Measurements from ENCODE around the gene NLK. TPM values are rescaled to one million over a fixed set of nuclear protein-coding genes. Genes with fewer than 3 reads are reported as not detected.
A peak's percentile ranks its signal among the peaks of the same experiment; 100 is the strongest.

The NLK gene
- total and polyA plus RNA-seq, 2 donors (not counting 1 experiment from before 2014, with no cell fraction given), result 12.7 to 24.8 TPM

DNA sequence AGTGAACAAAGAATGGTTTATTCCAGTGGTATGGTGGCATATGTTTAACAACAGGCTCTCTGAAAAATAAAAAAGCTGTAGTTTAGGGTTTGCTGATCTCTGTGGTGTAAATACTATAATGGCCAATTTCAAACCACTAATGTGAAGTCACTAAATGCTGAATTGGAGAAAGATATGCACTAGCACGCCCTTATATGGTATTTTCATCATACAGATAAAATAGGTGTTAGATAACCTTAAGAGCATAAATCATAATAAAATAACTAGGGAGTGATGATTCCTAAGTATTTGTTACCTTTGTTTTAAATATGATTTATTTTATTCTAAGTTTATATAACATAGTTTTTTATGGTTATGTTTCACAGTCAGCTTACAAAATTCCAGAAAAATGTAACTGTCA is 17.2 kb downstream of the NLK start:
- CTCF ChIA-PET, result no interaction called here
- TF ChIP-seq, protein P1, sequence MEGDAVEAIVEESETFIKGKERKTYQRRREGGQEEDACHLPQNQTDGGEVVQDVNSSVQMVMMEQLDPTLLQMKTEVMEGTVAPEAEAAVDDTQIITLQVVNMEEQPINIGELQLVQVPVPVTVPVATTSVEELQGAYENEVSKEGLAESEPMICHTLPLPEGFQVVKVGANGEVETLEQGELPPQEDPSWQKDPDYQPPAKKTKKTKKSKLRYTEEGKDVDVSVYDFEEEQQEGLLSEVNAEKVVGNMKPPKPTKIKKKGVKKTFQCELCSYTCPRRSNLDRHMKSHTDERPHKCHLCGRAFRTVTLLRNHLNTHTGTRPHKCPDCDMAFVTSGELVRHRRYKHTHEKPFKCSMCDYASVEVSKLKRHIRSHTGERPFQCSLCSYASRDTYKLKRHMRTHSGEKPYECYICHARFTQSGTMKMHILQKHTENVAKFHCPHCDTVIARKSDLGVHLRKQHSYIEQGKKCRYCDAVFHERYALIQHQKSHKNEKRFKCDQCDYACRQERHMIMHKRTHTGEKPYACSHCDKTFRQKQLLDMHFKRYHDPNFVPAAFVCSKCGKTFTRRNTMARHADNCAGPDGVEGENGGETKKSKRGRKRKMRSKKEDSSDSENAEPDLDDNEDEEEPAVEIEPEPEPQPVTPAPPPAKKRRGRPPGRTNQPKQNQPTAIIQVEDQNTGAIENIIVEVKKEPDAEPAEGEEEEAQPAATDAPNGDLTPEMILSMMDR (IDR thresholded peaks at IDR 0.05), result no peak
- TF ChIP-seq EZH2 (IDR thresholded peaks at IDR 0.05; ENCODE audit: borderline replicate concordance, insufficient read depth, low read depth, low read length, poor library complexity, severe bottlenecking), result no peak
- Histone ChIP-seq H3K4me1 (ENCODE audit: control insufficient read depth in 2 of 2, insufficient read depth in 2 of 2, low read length in 2 of 2) (peaks cover 4 to 5% of the 10 kb centered on the region in 2 donors), H3K27me3 (replicated peaks in 1 of 4; ENCODE audit: control extremely low read depth in 1 of 4, control insufficient read depth in 3 of 4, insufficient read depth in 4 of 4, low read length in 3 of 4) (no peaks in the 10 kb centered on the region), H3K36me3 (replicated peaks in 1 of 2; ENCODE audit: control extremely low read depth in 1 of 2, control insufficient read depth in 1 of 2, extremely low read depth in 1 of 2, insufficient read depth in 2 of 2, low read length in 1 of 2) (no peaks in the 10 kb centered on the region), H3K9ac (ENCODE audit: low read length) (no peak overlapping the region), H2AFZ (ENCODE audit: insufficient read depth, low read depth, low read length, poor library complexity, severe bottlenecking) (no peak overlapping the region), H3K9me3 (ENCODE audit: control extremely low read depth in 1 of 3, control insufficient read depth in 2 of 3, insufficient read depth in 1 of 3, low read length in 2 of 3) (no peaks in the 10 kb centered on the region), H4K20me1 (ENCODE audit: control insufficient read depth, insufficient read depth, low read length, poor library complexity, severe bottlenecking) (peaks cover 5% of the 10 kb centered on the region), H3K4me2 (replicated peaks; ENCODE audit: low read depth, low read length, poor library complexity, severe bottlenecking) (no peak overlapping the region), H3K79me2 (ENCODE audit: control insufficient read depth, insufficient read depth, low read length) (peaks cover 96% of the 10 kb centered on the region), H3K27ac (ENCODE audit: low read length in 2 of 2) (no peak overlapping the region), H3K4me3 (ENCODE audit: control extremely low read depth in 1 of 5, extremely low read depth in 1 of 5, insufficient read depth in 1 of 5, low read depth in 2 of 5, low read length in 4 of 5) (no peak overlapping the region)
- no peaks in the 10 kb centered on the region for H3K27me3 Mint-ChIP-seq
- no peak overlapping the region for H3K27ac Mint-ChIP-seq
- DNase-seq (no peak), ATAC-seq (ENCODE audit: low read depth) (no peak)
- POLR2A ChIA-PET, result no interaction called here
- H3K4me1 Mint-ChIP-seq, result peaks cover 36% of the 10 kb centered on the region
- whole genome bisulfite sequencing (ENCODE audit: insufficient coverage), result no CpG with 5 or more reads among the region's 1 CpG
- H3K9me3 Mint-ChIP-seq (ENCODE audit: insufficient read depth), result no peaks in the 10 kb centered on the region
- intact Hi-C loops (cut with micrococcal nuclease), result loop anchor here (2.0 kb wide), 1 partner anchor 15 kb away; no protein-coding TSS in a partner anchor
- H3K4me3 Mint-ChIP-seq, result no peak overlapping the region

DNA sequence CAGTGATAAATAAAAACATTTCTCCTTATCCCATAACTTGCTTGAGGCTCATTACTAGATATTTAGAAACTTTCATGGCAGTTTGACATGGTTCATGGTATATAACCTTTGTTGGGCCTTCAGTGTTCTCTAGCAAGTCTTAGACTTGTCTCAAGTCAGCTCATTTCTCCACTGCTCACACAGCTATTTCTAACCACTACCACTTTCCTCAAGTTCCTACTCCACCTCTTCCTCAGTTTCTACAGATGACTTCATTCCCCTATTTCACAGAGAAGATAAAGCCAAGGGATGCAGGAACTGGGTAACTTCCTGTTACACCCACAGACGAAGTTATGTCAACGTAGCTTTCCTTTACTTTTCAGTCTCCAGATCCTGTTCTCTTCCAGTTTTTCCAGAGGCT is 23.2 kb downstream of the NLK start:
- 67% methylated on average over 2 of the region's 2 CpGs for WGBS (ENCODE audit: insufficient coverage)
- Mint-ChIP-seq H3K27ac (peak overlapping the region; percentile 39), H3K4me3 (no peak overlapping the region), H3K9me3 (ENCODE audit: insufficient read depth) (no peaks in the 10 kb centered on the region), H3K4me1 (peaks cover 30% of the 10 kb centered on the region), H3K27me3 (no peaks in the 10 kb centered on the region)
- Histone ChIP-seq H3K79me2 (ENCODE audit: control insufficient read depth, insufficient read depth, low read length) (peaks cover 72% of the 10 kb centered on the region), H2AFZ (ENCODE audit: insufficient read depth, low read depth, low read length, poor library complexity, severe bottlenecking) (no peak overlapping the region), H3K27me3 (replicated peaks in 1 of 4; ENCODE audit: control extremely low read depth in 1 of 4, control insufficient read depth in 3 of 4, insufficient read depth in 4 of 4, low read length in 3 of 4) (no peaks in the 10 kb centered on the region), H3K9ac (ENCODE audit: low read length) (no peak overlapping the region), H3K27ac (ENCODE audit: low read length in 2 of 2) (no peak overlapping the region), H3K9me3 (ENCODE audit: control extremely low read depth in 1 of 3, control insufficient read depth in 2 of 3, insufficient read depth in 1 of 3, low read length in 2 of 3) (peaks cover 0 to 7% (median 0%) of the 10 kb centered on the region in 3 donors), H4K20me1 (ENCODE audit: control insufficient read depth, insufficient read depth, low read length, poor library complexity, severe bottlenecking) (no peaks in the 10 kb centered on the region), H3K36me3 (replicated peaks in 1 of 2; ENCODE audit: control extremely low read depth in 1 of 2, control insufficient read depth in 1 of 2, extremely low read depth in 1 of 2, insufficient read depth in 2 of 2, low read length in 1 of 2) (no peaks in the 10 kb centered on the region), H3K4me1 (ENCODE audit: control insufficient read depth in 2 of 2, insufficient read depth in 2 of 2, low read length in 2 of 2) (no peaks in the 10 kb centered on the region), H3K4me3 (ENCODE audit: control extremely low read depth in 1 of 5, extremely low read depth in 1 of 5, insufficient read depth in 1 of 5, low read depth in 2 of 5, low read length in 4 of 5) (no peak overlapping the region), H3K4me2 (replicated peaks; ENCODE audit: low read depth, low read length, poor library complexity, severe bottlenecking) (no peak overlapping the region)
- TF ChIP-seq EZH2 (IDR thresholded peaks at IDR 0.05; ENCODE audit: borderline replicate concordance, insufficient read depth, low read depth, low read length, poor library complexity, severe bottlenecking), result no peak
- ChIA-PET CTCF (no interaction called here), POLR2A (no interaction called here)
- ATAC-seq (ENCODE audit: low read depth) (no peak), DNase-seq (no peak)
- intact Hi-C loops (cut with micrococcal nuclease), result no loop called here

Measured in B cell (primary cell).